ENCODE data around the gene FGF6.
"Not testable (repeated sequence)": the region's sequence is repeated elsewhere in the genome, so short reads cannot be mapped to it uniquely, and the experiment has no call there.

FGF6 gene

DNA sequence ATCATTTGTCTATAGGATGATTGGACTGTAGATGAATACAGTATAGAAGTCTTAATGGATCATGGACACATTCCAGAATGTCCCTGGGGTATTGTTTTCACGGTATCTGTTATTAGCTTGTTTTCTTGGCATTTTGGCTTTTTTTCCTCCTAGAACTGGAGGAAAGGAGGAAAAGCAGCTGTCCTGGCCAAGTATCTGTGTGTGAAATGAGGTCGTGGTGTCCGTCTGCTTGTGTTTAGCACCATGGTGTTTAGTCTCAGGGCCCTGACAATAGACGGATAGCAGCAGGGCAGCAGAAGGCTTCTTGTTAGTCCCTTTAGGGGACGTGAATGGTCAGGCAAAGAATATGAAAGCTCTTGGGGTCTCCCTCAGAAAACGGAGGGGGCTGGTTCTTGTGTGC lies 21.2 kb downstream of the FGF6 start:
- no peak for DNase-seq (ENCODE audit: low read depth, low spot score)
- H3K4me3 ChIP-seq (ENCODE audit: low read length): no peak overlapping the region

- H3K4me3 ChIP-seq (ENCODE audit: low read length): no peak overlapping the region
- no peak for DNase-seq (ENCODE audit: low read depth, low spot score)
Observed at GRCh38 chr12:4423528-4424195, 22.0 kb downstream of the FGF6 start.

GRCh38 chr12:4422985-4423384 lies 22.6 kb downstream of the FGF6 start:
- no peak for DNase-seq (ENCODE audit: low read depth, low spot score)
- no peak overlapping the region for H3K4me3 ChIP-seq (ENCODE audit: low read length)

DNA sequence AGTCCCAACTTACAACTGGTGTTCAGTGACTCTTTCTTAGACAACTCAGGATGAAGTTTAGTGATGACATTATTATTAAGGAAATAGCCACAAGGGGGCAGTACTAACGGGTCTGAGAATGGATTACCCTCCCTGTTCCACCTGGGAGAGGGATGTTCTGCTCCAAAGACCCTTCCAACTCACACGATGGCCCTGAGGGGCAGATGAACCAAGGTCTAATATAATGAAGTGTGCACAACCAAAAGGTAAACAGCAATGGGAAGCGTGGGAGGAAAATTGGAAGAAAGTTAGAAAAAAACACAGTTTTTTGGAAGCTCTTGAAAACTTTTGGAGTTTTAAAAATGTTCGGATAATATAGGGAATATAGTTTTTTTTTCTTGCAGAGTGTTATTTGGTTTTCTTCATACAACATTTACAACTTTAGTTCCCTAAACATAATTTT lies 24.0 kb downstream of the FGF6 start:
- no peak overlapping the region for H3K4me3 ChIP-seq (ENCODE audit: low read length)
- DNase-seq (ENCODE audit: low read depth, low spot score): peak; percentile 29

DNA sequence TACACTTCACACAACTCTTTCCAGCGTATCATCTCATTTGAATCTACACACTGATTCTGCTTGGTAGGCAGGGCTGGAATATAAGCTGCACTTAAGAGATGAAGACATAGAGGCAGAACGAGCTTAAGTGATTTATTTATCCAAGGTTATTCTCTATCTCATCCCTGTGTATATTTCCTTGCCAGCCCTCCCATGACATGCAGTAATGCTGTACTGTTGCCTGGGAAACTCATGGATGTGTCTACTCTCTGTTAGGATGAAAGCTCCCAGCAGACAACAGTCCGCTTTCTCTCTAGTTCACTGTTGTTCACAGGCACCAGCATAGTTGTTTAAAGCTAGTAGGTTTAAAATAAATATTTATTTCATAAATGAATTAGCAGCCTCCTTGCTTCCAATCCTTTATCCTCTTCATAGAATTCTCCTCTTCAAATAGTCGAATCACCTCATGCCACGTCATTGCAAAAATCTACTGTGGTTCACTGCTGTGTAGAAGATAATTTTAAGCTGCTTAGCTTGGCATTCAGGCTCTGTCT lies 25.4 kb downstream of the FGF6 start:
- DNase-seq (ENCODE audit: low read depth, low spot score): no peak

DNA sequence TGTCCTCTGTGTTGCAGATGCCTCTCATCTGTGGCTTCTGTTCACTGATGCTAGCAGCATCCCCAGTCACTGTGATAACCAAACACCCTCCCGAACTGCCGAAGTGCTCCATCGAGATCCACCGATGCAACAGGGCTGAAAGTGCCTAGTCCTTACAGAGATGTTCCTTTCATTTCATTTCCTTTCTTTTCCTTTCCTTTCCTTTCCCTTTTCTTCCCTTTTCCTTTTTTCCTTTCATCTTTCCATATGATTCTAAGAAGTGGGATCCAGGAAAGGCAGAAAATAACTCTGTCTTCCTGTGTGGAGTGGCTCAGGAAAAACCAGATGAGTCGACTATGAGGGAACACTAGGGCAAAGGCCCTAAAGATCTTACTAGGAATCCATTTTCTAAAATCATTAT lies 26.7 kb downstream of the FGF6 start:
- DNase-seq (ENCODE audit: low read depth, low spot score): no peak

More for the DNA sequence above, 25.4 kb downstream of the FGF6 start:
- no peak overlapping the region for H3K4me3 ChIP-seq (ENCODE audit: low read length)

GRCh38 chr12:4417936-4418335 lies 27.7 kb downstream of the FGF6 start:
- H3K4me3 ChIP-seq (ENCODE audit: low read length): no peak overlapping the region
- no peak for DNase-seq (ENCODE audit: low read depth, low spot score)

More for the DNA sequence above, 26.7 kb downstream of the FGF6 start:
- no peak overlapping the region for H3K4me3 ChIP-seq (ENCODE audit: low read length)

GRCh38 chr12:4417455-4417854 lies 28.2 kb downstream of the FGF6 start:
- no peak for DNase-seq (ENCODE audit: low read depth, low spot score)
- H3K4me3 ChIP-seq (ENCODE audit: low read length): no peak overlapping the region

DNA sequence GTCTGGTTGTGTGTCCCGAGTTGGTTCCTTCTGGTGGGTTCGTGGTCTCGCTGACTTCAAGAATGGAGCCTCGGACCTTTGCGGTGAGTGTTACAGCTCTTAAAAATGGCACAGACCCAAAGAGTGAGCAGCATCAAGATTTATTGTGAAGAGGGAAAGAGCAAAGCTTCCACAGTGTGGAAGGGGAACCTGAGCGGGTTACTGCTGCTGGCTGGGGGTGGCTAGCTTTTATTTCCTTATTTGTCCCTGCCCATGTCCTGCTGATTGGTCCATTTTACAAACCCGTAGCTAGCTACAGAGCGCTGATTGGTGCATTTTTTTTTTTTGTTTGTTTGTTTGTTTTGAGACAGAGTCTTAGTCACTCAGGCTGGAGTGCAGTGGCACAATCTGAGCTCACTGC lies 29.3 kb downstream of the FGF6 start:
- no peak for DNase-seq (ENCODE audit: low read depth, low spot score)

DNA sequence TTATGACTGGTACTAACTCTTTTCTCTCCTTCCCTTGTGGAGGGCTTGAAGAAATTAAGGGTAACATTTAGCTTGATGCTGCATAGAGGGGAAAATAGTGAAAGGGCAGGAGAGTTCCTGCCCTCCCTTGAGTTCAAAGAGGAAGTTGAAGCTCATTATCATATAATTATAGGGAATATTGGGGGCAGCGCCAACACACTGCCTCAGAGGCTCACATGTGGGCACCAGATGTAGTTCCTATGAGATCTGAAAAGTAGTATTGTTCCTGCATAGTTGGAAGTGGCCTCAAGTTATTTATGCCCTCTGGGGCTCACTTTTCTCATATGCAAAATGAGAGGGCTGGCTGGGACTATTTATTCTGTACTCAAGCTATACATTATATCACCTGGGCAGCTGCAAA lies 33.1 kb downstream of the FGF6 start:
- no peak for DNase-seq (ENCODE audit: low read depth, low spot score)
- no peak overlapping the region for H3K4me3 ChIP-seq (ENCODE audit: low read length)

More for the DNA sequence above, 29.3 kb downstream of the FGF6 start:
- no peak overlapping the region for H3K4me3 ChIP-seq (ENCODE audit: low read length)

DNA sequence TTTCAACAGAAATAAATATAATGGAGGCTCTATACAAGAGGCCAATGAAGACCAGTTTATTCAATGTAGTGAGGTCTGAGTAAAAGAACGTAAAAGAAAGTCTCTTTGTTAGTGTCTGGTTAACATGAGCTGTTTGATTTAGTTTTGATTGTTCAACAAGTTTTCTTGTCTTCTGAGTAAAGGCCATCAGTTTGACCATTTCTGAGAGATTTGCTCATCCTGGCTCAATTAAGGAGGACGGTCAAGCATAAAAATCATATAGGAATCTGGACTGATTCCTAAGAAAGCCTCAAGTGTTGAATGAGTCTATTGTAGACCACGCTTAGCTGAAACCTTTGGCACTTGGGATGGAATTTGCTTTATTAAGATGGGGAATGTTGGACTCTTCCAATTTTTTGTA lies 33.6 kb downstream of the FGF6 start:
- H3K4me3 ChIP-seq (ENCODE audit: low read length): no peak overlapping the region

GRCh38 chr12:4407136-4407535 lies 38.5 kb downstream of the FGF6 start:
- no peak overlapping the region for H3K4me3 ChIP-seq (ENCODE audit: low read length)
- DNase-seq (ENCODE audit: low read depth, low spot score): no peak

More for the DNA sequence above, 33.6 kb downstream of the FGF6 start:
- no peak for DNase-seq (ENCODE audit: low read depth, low spot score)

DNA sequence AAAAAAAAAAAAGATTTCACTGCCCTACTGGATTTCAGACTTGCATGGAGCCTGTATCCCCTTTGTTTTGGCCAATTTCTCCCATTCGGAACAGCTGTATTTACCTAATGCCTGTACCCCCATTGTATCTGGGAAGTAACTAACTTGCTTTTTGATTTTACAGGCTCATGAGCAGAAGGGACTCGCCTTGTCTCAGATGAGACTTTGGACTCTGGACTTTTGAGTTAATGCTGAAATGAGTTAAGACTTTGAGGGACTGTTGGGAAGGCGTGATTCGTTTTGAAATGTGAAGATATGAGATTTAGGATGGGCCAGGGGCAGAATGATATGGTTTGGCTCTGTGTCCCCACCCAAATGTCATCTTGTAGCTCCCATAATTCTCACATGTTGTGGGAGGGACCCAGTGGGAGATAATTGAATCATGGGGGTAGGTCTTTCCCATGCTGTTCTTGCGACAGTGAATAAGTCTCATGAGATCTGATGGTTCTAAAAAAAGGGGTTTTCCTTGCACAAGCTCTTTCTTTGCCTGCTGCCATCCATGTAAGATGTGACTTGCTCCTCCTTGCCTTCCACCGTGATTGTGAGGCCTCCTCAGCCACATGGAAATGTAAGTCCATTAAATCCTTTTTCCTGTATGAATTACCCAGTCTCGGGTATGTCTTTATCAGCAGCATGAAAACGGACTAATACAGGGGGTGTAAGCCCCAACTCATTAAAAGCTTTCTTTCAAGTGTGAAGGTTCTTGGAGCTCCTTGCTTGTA lies 40.6 kb downstream of the FGF6 start:
- not testable (repeated sequence) for DNase-seq (ENCODE audit: low read depth, low spot score); H3K4me3 ChIP-seq (ENCODE audit: low read length)

DNA sequence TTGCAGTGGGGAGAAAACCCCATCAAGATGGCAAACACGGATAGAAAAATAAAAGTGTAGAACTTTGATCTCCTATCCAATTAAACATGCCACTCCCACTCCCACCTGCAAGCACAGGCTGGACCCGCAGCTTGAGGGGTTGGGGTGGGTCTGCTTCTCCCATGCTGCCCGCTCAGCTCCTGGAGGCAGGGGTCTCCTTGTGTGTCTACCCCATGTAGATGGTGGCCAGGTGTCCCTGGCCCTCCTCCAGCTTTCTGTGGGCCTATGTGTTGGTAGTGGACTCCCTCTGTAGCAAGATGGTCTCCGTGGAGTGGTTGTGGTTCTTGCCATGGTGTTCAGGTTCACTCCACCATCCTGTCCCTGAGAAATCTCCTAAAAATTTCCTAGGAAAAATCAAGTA lies 42.6 kb downstream of the FGF6 start:
- DNase-seq (ENCODE audit: low read depth, low spot score): no peak
- H3K4me3 ChIP-seq (ENCODE audit: low read length): no peak overlapping the region

DNA sequence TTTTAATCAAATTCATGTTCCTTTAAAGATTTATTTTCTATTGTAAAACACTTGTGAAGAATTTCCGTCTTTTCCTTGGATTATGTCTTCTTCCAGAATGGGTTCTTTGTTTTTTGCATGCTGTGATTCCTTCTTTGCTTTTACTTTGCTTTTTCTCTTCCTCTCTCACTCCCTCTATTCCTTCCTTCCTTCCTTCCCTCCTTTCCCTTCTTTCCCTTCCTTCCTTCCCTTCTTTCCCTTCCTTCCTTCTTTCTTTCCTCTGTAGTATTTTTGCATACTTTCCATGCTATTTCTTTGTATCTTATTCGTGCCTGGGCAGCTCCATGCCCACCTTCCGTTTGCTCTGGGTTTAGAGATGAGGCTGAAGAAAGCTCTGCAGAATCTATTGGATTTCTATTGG lies 44.5 kb downstream of the FGF6 start:
- no peak for DNase-seq (ENCODE audit: low read depth, low spot score)

DNA sequence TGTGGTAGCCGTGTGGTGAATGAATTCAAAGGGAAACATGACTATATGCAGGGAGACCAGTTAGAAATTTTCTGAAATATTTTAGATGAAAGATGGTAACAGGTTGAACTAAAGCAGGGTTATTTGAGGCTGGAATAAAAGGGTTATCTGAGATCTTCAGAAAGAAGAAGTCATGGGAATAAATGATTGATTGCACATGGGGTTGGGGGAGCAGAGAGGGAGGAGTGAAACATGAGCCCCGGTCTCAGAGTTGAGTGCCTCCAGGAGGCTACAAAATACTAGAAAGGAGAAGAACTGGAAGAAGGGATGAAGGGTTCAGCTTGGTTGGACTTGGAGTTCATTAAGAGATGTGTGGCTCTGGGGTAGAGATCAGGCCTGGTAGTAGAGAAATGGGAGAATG lies 49.8 kb downstream of the FGF6 start:
- H3K4me3 ChIP-seq (ENCODE audit: low read length): no peak overlapping the region
- no peak for DNase-seq (ENCODE audit: low read depth, low spot score)

More for the DNA sequence above, 44.5 kb downstream of the FGF6 start:
- no peak overlapping the region for H3K4me3 ChIP-seq (ENCODE audit: low read length)

DNA sequence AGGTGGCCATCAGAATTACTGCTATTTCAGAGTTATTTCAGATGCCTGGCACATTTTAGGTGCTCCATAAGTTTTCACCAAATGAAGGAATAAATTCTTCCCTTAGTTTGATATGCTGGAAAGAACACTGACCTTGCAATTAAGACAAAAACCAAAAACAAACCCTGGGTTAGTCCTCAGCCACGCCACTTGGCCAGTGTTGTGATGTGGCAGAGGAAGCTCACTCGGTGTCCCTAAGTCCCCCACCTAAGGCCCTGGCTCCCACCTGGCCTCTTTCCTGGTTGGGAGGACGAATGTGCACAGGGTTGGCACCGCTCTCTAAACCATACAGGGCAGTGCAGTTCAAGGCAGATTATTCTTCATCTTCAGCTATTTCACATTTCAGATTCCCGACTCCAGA lies 52.4 kb downstream of the FGF6 start:
- DNase-seq (ENCODE audit: low read depth, low spot score): no peak

GRCh38 chr12:4392223-4392742 lies 53.3 kb downstream of the FGF6 start:
- no peak overlapping the region for H3K4me3 ChIP-seq (ENCODE audit: low read length)
- no peak for DNase-seq (ENCODE audit: low read depth, low spot score)

More for the DNA sequence above, 52.4 kb downstream of the FGF6 start:
- H3K4me3 ChIP-seq (ENCODE audit: low read length): no peak overlapping the region

DNA sequence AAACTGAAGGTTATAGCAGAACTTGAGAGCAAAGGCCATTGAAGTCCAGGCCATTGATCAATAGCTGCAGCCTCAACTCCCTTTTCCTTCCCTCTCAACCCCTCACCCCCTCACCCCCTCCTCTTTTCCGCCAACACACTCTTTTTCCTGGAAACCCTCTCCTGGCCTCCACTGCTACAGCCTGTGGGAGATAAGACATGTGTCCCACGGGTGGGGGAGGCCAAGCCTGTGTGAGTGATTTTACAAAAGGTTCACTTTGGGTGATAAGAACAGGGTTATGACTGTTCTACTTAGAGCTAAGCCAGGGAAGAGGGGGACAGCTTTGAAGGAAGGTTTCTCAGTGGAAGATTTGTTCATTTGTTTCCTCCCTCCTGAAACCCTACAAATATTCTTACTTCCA lies 57.0 kb downstream of the FGF6 start:
- no peak overlapping the region for H3K4me3 ChIP-seq (ENCODE audit: low read length)

GRCh38 chr12:4388032-4388431 lies 57.6 kb downstream of the FGF6 start:
- DNase-seq (ENCODE audit: low read depth, low spot score): no peak
- H3K4me3 ChIP-seq (ENCODE audit: low read length): no peak overlapping the region

More for the DNA sequence above, 57.0 kb downstream of the FGF6 start:
- no peak for DNase-seq (ENCODE audit: low read depth, low spot score)

All from Jurkat, Clone E6-1 (cell line).